ENCODE data around the gene CAPN10.

CAPN10 gene

GRCh38 chr2:240589375-240589774 is 2.8 kb downstream of the CAPN10 start:
- DNase-seq (ENCODE audit: low read depth in 2 of 2), result no peak

GRCh38 chr2:240589850-240590525 is 3.5 kb downstream of the CAPN10 start:
- no peak for DNase-seq (ENCODE audit: low read depth in 2 of 2)

- DNase-seq (ENCODE audit: low read depth in 2 of 2), result no peak
Measured at GRCh38 chr2:240590681-240591111, 4.2 kb downstream of the CAPN10 start.

- DNase-seq (ENCODE audit: low read depth in 2 of 2), result no peak
Measured at GRCh38 chr2:240591226-240591625, 4.7 kb downstream of the CAPN10 start.

GRCh38 chr2:240591784-240592183 is 5.2 kb downstream of the CAPN10 start:
- no peak for DNase-seq (ENCODE audit: low read depth in 2 of 2)

- no peak for DNase-seq (ENCODE audit: low read depth in 2 of 2)
Measured at GRCh38 chr2:240593026-240593702, 6.6 kb downstream of the CAPN10 start.

GRCh38 chr2:240593703-240594451 is 7.3 kb downstream of the CAPN10 start:
- no peak for DNase-seq (ENCODE audit: low read depth in 2 of 2)

DNA sequence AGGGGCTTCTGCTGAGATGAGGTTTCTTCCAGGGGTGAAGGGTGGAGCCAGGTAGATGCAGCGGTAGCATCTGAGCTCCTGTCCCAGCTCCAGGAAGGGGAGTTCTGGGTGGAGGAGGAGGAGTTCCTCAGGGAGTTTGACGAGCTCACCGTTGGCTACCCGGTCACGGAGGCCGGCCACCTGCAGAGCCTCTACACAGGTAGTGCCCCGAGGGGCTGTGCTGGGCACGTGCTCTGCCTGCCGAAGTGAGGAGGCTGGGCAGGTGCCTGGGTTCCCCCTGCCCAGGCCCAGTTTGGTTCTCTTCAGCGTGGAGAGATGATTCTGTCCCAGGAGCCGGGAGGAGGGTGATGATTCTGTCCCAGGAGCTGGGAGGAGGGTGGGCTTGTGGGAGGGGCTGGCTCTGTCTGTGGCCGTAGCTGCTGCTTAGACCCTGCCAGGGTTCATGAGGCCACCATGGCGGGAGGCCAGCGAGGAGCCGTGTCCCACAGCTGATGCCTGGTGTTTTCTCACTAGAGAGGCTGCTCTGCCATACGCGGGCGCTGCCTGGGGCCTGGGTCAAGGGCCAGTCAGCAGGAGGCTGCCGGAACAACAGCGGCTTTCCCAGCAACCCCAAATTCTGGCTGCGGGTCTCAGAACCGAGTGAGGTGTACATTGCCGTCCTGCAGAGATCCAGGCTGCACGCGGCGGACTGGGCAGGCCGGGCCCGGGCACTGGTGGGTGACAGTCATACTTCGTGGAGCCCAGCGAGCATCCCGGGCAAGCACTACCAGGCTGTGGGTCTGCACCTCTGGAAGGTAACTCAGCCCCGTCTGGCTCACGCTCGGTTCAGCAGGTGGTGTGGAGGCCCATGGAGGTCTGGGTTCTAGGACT is 8.2 kb downstream of the CAPN10 start:
- DNase-seq (ENCODE audit: low read depth in 2 of 2), result no peak

DNA sequence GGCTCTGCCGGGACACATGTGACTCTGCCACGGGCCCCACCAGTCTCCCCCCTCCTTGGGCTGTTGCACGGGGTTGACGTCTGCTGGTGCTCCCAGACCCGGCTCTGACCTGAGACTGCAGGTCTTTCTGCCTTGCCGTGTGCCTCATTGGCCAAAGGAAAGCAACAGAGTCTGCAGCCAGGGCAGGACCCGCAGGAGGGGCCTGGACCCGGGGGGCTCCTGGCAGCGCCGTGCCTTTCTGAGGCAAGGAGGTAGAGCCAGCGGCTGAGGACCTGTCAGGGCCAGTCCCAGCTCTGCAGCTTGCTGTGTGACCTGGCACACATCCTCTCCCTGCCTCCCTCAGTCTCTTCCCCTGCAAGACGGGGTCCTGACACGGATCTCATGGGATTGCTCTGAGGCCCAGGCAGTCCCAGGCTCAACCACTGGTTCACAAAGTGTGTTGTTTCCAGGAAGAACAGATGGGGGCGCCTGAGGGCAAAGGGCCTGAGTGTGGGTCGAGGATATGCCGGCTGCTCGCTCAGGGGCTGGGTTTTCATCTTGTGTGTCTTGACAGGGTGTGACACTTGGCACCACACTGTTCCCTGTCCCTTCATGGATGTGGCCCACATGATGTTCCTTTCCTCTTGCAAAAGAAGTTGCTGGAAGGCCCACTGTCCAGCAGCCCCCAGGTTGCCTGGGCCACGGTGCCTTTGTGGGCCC is 9.0 kb downstream of the CAPN10 start:
- no peak for DNase-seq (ENCODE audit: low read depth in 2 of 2)

- DNase-seq (ENCODE audit: low read depth in 2 of 2), result no peak
Measured at GRCh38 chr2:240596080-240596460, 9.5 kb downstream of the CAPN10 start.

DNA sequence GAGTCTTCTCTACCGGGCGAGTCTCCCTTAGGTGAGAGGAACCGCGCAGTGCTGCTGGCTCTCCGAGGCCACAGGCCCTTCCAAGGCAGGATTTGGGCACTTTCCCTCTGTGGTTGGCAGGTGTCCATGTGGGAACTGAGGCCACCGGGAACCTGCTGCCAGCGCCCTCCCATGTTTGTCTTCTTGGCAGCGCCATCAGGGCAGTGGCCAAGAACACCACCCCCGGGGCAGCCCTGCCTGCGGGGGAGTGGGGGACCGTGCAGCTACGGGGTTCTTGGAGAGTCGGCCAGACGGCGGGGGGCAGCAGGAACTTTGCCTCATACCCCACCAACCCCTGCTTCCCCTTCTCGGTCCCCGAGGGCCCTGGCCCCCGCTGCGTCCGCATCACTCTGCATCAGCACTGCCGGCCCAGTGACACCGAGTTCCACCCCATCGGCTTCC is 10.0 kb downstream of the CAPN10 start:
- no peak for DNase-seq (ENCODE audit: low read depth in 2 of 2)

GRCh38 chr2:240597054-240597418 is 10.5 kb downstream of the CAPN10 start:
- no peak for DNase-seq (ENCODE audit: low read depth in 2 of 2)

GRCh38 chr2:240597419-240598181 is 11.1 kb downstream of the CAPN10 start:
- DNase-seq (ENCODE audit: low read depth in 2 of 2), result no peak

DNA sequence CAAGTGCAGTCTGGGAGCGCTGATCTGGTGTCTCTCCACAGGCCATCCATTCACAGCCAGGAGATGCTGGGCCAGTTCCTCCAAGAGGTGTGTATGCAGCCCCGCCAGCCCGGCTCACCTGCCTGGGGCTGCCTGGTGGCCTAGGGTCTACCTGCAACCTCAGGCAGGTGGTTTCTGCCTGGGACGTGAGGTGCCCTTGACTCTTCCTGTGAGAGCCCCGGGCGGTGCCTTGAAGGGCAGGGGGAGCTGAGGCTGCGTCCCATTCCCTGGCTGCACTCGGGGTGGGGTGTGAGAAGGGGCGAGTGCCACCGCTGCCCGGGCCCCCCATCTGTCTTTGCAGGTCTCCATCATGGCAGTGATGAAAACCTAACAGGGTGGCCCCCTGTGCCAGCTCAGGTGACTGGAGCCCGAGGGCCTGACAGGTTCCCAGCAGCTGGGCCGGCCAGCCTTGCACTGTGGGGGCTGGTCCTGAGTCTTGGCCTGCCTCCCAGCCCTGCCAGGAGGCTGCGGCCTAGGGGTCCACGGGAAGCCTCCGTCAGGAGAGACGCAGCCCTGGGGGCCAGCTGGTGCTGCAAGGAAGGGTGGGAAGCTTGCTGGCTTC is 11.9 kb downstream of the CAPN10 start:
- DNase-seq (ENCODE audit: low read depth in 2 of 2), result no peak

GRCh38 chr2:240599141-240599583 is 12.6 kb downstream of the CAPN10 start:
- DNase-seq (ENCODE audit: low read depth in 2 of 2), result no peak

DNA sequence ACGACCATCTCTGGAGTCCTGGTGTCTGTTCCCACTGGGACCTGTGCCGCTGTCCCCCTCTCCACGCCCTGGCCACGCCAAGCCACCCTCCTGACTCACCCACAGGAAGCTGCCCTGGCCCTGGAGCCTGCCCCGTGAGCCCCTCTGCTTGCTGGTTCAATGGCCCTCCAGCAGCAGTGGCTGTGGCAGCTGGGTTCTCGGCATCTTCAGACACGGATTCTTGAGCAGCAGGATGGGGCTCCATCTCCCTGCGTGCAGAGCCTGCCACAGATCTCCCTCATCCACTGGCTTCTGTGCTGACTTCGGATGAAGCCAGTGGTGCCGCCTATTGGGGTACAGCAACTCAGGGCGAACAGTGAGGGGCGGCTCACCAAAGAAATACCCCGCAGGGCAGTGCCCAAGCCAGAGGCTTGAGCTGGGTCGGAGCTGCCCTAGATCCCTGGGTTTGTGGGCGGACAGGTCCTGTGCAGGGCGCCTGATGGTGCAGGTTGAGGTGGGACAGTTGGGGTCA is 14.0 kb downstream of the CAPN10 start:
- DNase-seq (ENCODE audit: low read depth in 2 of 2), result no peak

DNA sequence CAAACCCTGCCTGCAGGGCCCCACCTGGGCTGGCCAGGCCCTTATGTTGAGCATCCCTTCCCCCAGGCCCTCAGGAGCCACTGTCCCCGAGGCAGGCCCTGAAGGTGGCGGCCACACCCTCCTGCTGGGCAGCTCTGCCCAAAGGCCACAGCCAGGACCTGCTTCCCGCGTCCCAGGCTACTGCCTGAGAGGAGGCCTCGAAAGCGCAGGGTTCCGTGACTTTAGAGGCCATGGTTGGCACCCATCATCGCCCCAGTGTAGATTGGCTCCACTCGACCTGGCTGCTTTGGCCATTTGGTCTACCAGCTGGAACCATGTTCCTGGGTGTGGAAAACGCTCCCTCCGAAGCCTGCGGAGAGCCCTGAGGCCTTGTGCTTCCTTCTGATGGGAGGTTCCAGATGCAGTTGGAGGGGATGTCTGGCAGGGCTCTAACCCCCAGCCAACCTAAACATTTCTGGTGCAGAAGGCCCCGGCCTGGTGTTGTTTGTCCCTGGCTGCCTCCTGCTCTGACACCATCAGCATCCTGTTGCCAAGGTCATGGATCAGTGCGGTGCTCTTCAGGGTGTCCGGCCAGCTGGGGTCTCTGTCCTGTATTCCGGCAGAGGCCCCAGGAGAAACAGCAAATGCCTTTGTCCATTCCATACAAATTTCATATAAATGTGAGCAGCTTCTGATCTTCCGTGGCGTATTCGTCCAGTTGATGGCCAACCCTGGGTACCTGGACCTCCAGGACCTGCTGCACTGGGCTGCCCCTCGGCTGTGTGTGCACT is 14.7 kb downstream of the CAPN10 start:
- no peak for DNase-seq (ENCODE audit: low read depth in 2 of 2)

GRCh38 chr2:240601831-240602160 is 15.3 kb downstream of the CAPN10 start:
- DNase-seq (ENCODE audit: low read depth in 2 of 2), result no peak

All from stimulated activated CD8-positive, alpha-beta memory T cell treated with anti-CD3 and anti-CD28 coated beads, Interleukin-15, amount 100 ng/mL, for 4 hours (primary cell).